Endothelial cell of umbilical vein (primary cell): ENCODE measurements around the gene MSANTD2. TPM values are rescaled to one million over a fixed set of nuclear protein-coding genes. Genes with fewer than 3 reads are reported as not detected.

Source experiments
- BruUV-seq: library from RNA; stranded (reverse); fragments of 400-500 nt; replicated peaks from 2 replicates; lab custom pipeline; 2021; lab: Mats Ljungman, UMichigan
- CTCF ChIA-PET: fragments of 300-600, 350-600 bp; sonication (Branson Sonifier 250); formaldehyde crosslinking; loops from one replicate; lab custom pipeline; 2021; ENCODE audit warnings: antibody characterized with exemption, inconsistent platforms; lab: Charles Lee
- POLR2A ChIA-PET: fragments of 300-600, 350-600 bp; sonication (Branson Sonifier 250); formaldehyde crosslinking; loops from one replicate; lab custom pipeline; 2021; ENCODE audit warnings: antibody characterized with exemption, inconsistent platforms; lab: Charles Lee
- DNase-seq: peaks from one replicate; pipeline ENCODE4 v3.0.0-alpha.2; 2011; ENCODE audit warnings: low read depth, low spot score
- FAIRE-seq: peaks from 2 replicates; lab custom pipeline; 2011; peaks lifted over from hg19 to GRCh38; lab: Jason Lieb, UNC
- H2AFZ ChIP-seq: 2 replicates; pipeline ENCODE4 v1.6.0; 2012; ENCODE audit warnings: low read depth, low read length, control low read depth, inconsistent platforms
- H3K27ac ChIP-seq: 2 replicates; pipeline ENCODE4 v1.5.1; 2011; ENCODE audit warnings: low read depth, mild to moderate bottlenecking, control low read depth, low read length, moderate library complexity; ENCODE audit not compliant: insufficient read depth
- H3K27me3 ChIP-seq, 2 experiments: 2 replicates each; pipeline versions ENCODE4 v1.6.0 to v1.6.1; 2011; ENCODE audit warnings: low read length in 2 of 2, mixed read lengths in 1 of 2; ENCODE audit not compliant: control insufficient read depth in 2 of 2, insufficient read depth in 2 of 2
- H3K36me3 ChIP-seq, 2 experiments: 2 replicates in 1 of 2; 3 replicates in 1 of 2; pipeline ENCODE4 v1.5.1; 2011; ENCODE audit warnings: low read length in 2 of 2, mild to moderate bottlenecking in 1 of 2, moderate library complexity in 1 of 2; ENCODE audit not compliant: control insufficient read depth in 2 of 2, insufficient read depth in 2 of 2; ENCODE audit errors: extremely low read depth in 1 of 2
- H3K4me1 ChIP-seq: 3 replicates; pipeline ENCODE4 v1.5.1; 2011; ENCODE audit warnings: mild to moderate bottlenecking, low read length; ENCODE audit not compliant: control insufficient read depth, insufficient read depth; ENCODE audit errors: extremely low read depth
- H3K4me2 ChIP-seq: 2 replicates; pipeline ENCODE4 v1.6.1; 2011; ENCODE audit warnings: low read length, control low read depth, mixed read lengths; ENCODE audit not compliant: insufficient read depth
- H3K4me3 ChIP-seq, 3 experiments: fragments of 200-600 bp in 1 of 3; sonication (generic), shearing (Covaris generic) in 1 of 3; replicated peaks in 1 of 3; 2 replicates each; pipeline ENCODE4 v1.5.1; 2011 to 2016; ENCODE audit warnings: control low read depth in 3 of 3, low read length in 3 of 3, mild to moderate bottlenecking in 2 of 3, inconsistent platforms in 1 of 3, low read depth in 1 of 3, moderate library complexity in 1 of 3; ENCODE audit not compliant: insufficient read depth in 1 of 3
- H3K79me2 ChIP-seq: 2 replicates; pipeline ENCODE4 v1.6.0; 2012; ENCODE audit warnings: low read length, inconsistent platforms; ENCODE audit not compliant: control insufficient read depth, insufficient read depth
- H3K9ac ChIP-seq: replicated peaks from 2 replicates; pipeline ENCODE3; 2011; ENCODE audit warnings: low read length, control low read depth; ENCODE audit not compliant: insufficient read depth; ENCODE audit errors: extremely low read depth
- H3K9me1 ChIP-seq: replicated peaks from 3 replicates; pipeline ENCODE4 v1.6.0; 2011; ENCODE audit warnings: mild to moderate bottlenecking, low read length; ENCODE audit not compliant: control insufficient read depth, insufficient read depth; ENCODE audit errors: extremely low read depth
- H3K9me3 ChIP-seq: replicated peaks from 2 replicates; pipeline ENCODE4 v1.5.1; 2012; ENCODE audit warnings: low read length, inconsistent platforms; ENCODE audit not compliant: control insufficient read depth, insufficient read depth
- H4K20me1 ChIP-seq: replicated peaks from 2 replicates; pipeline ENCODE3; 2011; ENCODE audit warnings: mild to moderate bottlenecking, low read length; ENCODE audit not compliant: control insufficient read depth, insufficient read depth; ENCODE audit errors: extremely low read depth
- CTCF ChIP-seq, 2 donors: IDR thresholded peaks; 1 replicate in 1 of 2; 2 replicates in 1 of 2; pipeline ENCODE4 v1.5.1; 2011; ENCODE audit warnings: low read length in 2 of 2, mild to moderate bottlenecking in 2 of 2, moderate library complexity in 2 of 2, control low read depth in 1 of 2, inconsistent platforms in 1 of 2, low read depth in 1 of 2; ENCODE audit not compliant: insufficient read depth in 1 of 2; ENCODE audit errors: extremely low read depth in 1 of 2
- EZH2 ChIP-seq: IDR thresholded peaks from 2 replicates; pipeline ENCODE4 v1.6.1; 2012; ENCODE audit warnings: borderline replicate concordance, low read depth, mild to moderate bottlenecking, moderate library complexity, low read length, inconsistent platforms; ENCODE audit not compliant: severe bottlenecking
- FOS ChIP-seq: IDR thresholded peaks from 2 replicates; pipeline ENCODE4 v1.6.1; 2011; ENCODE audit warnings: mild to moderate bottlenecking, low read length, moderate library complexity, borderline replicate concordance; ENCODE audit not compliant: insufficient read depth
- GATA2 ChIP-seq: IDR thresholded peaks from 2 replicates; pipeline ENCODE4 v1.7.0; 2011; ENCODE audit warnings: low read depth, mild to moderate bottlenecking, moderate library complexity, mixed read lengths, low read length; ENCODE audit not compliant: insufficient read length, insufficient read depth
- JUN ChIP-seq: IDR thresholded peaks from 2 replicates; pipeline ENCODE4 v1.6.1; 2011; ENCODE audit warnings: borderline replicate concordance, low read depth; ENCODE audit not compliant: insufficient read length, insufficient read depth
- MAX ChIP-seq: IDR thresholded peaks from 2 replicates; pipeline ENCODE4 v1.6.1; 2011; ENCODE audit not compliant: insufficient read depth, insufficient read length
- MYC ChIP-seq: IDR thresholded peaks from one replicate; pipeline ENCODE4 v1.6.1; 2011; ENCODE audit warnings: mild to moderate bottlenecking, low read depth, low read length
- POLR2A ChIP-seq: IDR thresholded peaks from 2 replicates; pipeline ENCODE4 v1.6.1; 2012; ENCODE audit warnings: low read depth, mild to moderate bottlenecking, control low read depth, low read length
- POLR2AphosphoS5 ChIP-seq: IDR thresholded peaks from 2 replicates; pipeline ENCODE4 v1.6.1; 2012; ENCODE audit warnings: low read depth, mild to moderate bottlenecking, control low read depth, low read length, moderate library complexity; ENCODE audit not compliant: insufficient read depth
- dilution Hi-C: fragments of 300-500 bp; cut with MboI; formaldehyde crosslinking; loops from one replicate; pipeline ENCODE4 v1.15.0; 2019; ENCODE audit warnings: low sequenced_read_pairs; ENCODE audit not compliant: extremely low pct_ligation_motif_present
- intact Hi-C: fragments of 100-400 bp; cut with micrococcal nuclease; formaldehyde crosslinking; loops from one replicate; pipeline ENCODE4 v1.10.0; 2022
- polyA plus RNA-seq, 4 experiments: library from polyadenylated mRNA; depleted of rRNA in 3 of 4; stranded (reverse) in 3 of 4; unstranded in 1 of 4; fragments of >200 nt; gene quantifications; 2 replicates each; pipeline versions ENCODE4 v1.2.1 to v1.2.3, GENCODE V29; 2011 to 2012; ENCODE audit warnings: missing spikeins in 1 of 4
- total RNA-seq: library from RNA; stranded (reverse); gene quantifications from 2 replicates; pipeline ENCODE4 v1.2.3, GENCODE V29; 2021

MSANTD2 gene
- total and polyA plus RNA-seq, 2 donors (not counting 3 experiments of a cell fraction or from before 2014, with no cell fraction given) = 5.5 to 23.2 TPM

GRCh38 chr11:124727474-124727873 is 72.7 kb downstream of the MSANTD2 start:
- no peak overlapping the region for H3K9ac ChIP-seq
- no TSS peak for BruUV-seq
- POLR2A ChIA-PET = no interaction called here
- FAIRE-seq (no peak), DNase-seq (no peak)
- CTCF ChIA-PET = interaction anchor here (1.9 kb wide), 1 partner anchor 109 kb away, joined by 5 read pairs; no protein-coding TSS in a partner anchor
- dilution Hi-C loops = no loop called here
- no peaks in the 10 kb centered on the region for H3K27me3 ChIP-seq
- no peaks in the 10 kb centered on the region for H3K79me2 ChIP-seq
- H2AFZ ChIP-seq = no peak overlapping the region
- peaks cover 24% of the 10 kb centered on the region for H3K4me1 ChIP-seq
- TF ChIP-seq POLR2AphosphoS5 (no peak), MAX (no peak), MYC (no peak), GATA2 (no peak), FOS (no peak), JUN (no peak), EZH2 (no peak), POLR2A (no peak), CTCF (IDR thresholded peaks at IDR 0.05; ENCODE audit: extremely low read depth in 1 of 2, insufficient read depth in 1 of 2, low read depth in 1 of 2, low read length in 2 of 2) (no peak)
- H3K4me2 ChIP-seq = no peak overlapping the region
- intact Hi-C loops = no loop called here
- H3K4me3 ChIP-seq = no peak overlapping the region
- no peaks in the 10 kb centered on the region for H4K20me1 ChIP-seq
- H3K36me3 ChIP-seq = no peaks in the 10 kb centered on the region
- H3K27ac ChIP-seq = no peak overlapping the region
- no peaks in the 10 kb centered on the region for H3K9me1 ChIP-seq
- H3K9me3 ChIP-seq = no peaks in the 10 kb centered on the region
